GM12801 (cell line): Measurements from ENCODE around the gene TMEM258.

Experiments used
- CTCF ChIP-seq: IDR thresholded peaks from one replicate; pipeline ENCODE4 v1.5.1; 2011; ENCODE audit warnings: control low read depth; ENCODE audit not compliant: insufficient read length; ENCODE audit errors: extremely low read depth

The TMEM258 gene

GRCh38 chr11:61763930-61764605, 28.3 kb downstream of the TMEM258 start:
- TF ChIP-seq CTCF = no peak

- no peak for TF ChIP-seq CTCF
Measured at GRCh38 chr11:61762798-61763197, 29.6 kb downstream of the TMEM258 start.

DNA sequence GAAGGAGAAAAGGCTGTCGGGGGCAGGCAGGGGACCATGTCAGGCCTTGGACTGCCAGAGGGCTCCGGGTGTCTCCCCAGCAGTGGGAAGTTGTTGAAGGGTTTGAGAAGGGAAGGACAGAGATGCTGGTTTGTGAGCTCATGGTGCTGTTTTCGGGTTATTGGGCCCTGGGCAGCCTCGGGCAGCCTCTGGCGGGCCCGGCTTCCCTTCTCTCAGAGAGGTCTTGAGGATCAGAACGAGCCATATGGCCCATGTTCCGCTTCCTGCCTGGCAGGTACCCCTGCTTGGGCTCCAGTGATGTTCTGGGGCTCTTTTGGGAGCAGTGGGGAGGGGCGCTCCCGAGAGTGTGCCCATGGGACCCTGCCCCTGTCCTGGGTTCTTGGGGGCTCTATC, 30.2 kb downstream of the TMEM258 start:
- TF ChIP-seq CTCF = no peak

DNA sequence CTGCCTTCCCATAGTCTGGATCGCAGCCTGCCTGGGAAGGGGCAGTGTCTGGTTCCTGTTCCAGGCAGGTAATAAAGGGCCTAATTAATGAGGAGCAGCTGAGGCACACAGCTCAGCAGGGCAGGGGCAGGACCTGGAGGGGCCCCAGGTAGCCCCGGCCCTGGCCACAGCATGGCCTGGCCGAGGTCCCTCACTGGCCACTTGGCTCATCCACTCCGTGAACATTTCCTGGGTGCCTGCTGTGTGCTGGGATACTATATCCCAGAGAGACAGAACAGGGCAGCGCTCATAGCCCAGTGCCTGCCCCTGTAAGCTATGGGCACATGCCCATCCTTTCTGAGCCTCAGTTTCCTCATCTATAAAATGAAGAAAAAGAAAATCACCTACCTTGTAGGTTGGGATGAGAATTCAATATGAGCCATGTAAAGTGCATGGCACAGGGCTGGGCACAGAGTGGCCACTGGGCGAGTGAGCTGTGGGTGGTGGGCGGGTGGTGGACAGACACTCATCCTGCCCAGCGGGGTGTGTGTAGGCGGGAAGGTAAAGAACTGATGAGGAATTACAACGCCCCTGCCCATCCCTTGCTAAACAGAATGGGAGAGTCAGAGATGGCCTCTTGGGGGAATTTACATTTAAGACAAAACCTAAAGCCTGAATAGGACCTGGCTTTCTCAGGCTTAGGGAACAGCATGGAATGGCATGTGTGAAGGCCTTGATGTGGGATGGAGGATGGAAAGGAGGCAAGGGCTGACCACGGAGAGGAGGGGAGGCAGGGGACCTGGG, 30.8 kb downstream of the TMEM258 start:
- TF ChIP-seq CTCF = no peak

- TF ChIP-seq CTCF = no peak
Measured at GRCh38 chr11:61760946-61761345, 31.5 kb downstream of the TMEM258 start.

DNA sequence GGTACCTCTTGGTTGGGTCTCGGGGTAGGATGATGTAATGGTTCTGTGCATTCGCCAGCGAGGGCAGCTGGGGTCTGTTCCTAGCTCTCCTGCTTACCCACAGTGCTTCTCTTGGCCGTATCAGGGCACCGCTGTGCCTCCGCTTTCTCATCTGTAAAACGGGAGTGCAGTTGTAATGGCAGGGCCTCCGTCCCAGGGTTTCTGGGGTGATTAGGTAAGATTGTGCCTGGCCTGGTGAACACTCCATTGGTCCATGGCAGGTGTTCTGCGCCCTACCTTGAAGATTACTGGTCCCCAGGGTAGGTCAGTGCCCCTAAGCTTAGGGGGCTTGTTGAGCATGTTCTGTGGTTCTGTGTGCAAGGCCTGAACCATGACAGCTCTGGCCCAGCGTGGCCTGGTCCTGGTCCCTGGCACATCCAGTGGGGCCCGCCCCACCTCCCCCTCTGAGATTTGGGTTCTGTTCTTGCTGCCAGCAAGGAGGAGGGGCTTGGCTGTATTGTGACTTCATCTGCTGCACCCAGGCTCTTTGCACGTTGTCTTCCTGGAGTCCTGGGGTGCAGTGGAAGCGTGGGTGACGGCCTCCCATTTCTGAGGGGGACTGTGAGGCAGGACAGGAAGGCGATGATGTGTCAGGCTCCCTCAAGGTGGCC, 35.1 kb downstream of the TMEM258 start:
- no peak for TF ChIP-seq CTCF

GRCh38 chr11:61756452-61757212, 35.8 kb downstream of the TMEM258 start:
- no peak for TF ChIP-seq CTCF
